NCI-H748 (cell line): Measurements from ENCODE around the gene RSRC1.
"Not testable (repeated sequence)": the region's sequence is repeated elsewhere in the genome, so short reads cannot be mapped to it uniquely, and the experiment has no call there.

Experiments used
- DNase-seq: peaks from one replicate; lab custom pipeline; 2025; ENCODE audit not compliant: unreplicated experiment; lab: John Stamatoyannopoulos, UW

RSRC1 gene, protein sequence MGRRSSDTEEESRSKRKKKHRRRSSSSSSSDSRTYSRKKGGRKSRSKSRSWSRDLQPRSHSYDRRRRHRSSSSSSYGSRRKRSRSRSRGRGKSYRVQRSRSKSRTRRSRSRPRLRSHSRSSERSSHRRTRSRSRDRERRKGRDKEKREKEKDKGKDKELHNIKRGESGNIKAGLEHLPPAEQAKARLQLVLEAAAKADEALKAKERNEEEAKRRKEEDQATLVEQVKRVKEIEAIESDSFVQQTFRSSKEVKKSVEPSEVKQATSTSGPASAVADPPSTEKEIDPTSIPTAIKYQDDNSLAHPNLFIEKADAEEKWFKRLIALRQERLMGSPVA

DNA sequence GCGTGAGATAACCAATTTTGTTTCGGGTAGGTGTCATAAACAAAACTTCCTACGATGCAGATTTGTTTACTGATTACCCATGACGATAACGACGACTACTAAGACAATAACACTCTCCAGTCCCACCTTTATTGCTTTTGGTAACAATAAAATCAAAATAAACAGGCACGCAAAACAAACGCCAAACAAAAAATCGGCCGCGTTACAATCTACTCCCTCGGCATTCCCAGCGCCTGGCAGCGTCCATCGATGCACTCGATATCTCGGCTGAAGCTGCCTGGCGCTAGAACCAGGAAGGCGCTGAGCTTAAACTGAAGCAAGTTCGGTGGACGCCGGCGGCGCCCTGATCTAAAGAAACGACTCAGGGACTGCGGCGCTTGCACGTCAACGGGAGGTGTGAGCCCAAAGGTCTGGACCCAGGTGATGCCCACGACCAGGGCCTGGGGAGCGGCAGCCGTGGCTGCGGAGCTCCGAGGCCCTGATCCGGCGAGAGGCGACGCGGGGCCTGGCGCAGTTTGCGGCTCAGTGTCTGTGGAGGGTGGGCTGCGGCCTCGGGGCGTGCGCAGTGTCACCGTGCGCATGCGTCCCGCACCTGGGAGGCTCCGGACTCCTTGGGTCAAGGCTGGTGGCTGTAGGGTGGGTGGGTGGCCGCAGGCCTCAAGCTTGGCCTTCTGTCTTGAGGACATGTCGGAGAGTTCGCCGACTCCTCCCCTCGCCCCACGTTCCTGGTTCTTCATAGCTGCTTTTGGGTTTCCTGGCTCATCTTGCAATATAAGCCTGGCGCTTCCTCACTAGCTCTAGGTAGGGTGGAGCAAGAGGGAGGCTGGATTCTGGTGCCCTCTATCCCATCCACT lies at the start of gene RSRC1:
Gene RSRC1, plus strand, starts transcription at position 286 of the 854 bp plus-strand sequence. CDS start 12,016 bp downstream, outside the sequence.
- DNase-seq = peak; percentile 88

DNA sequence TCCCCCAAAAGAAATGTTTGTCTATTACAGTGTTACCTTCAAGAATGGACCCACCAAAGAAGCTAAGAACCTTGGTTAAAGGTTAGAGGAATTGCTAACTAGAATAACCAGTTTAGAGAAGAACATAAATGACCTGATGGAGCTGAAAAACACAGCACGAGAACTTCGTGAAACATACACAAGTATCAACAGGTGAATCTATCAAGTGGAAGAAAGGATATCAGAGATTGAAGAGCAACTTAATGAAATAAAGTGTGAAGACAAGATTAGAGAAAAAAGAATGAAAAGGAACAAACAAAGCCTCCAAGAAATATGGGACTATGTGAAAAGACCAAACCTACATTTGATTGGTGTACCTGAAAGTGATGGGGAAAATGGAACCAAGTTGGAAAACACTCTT lies 44.3 kb upstream of the RSRC1 start:
- DNase-seq = not testable (repeated sequence)

DNA sequence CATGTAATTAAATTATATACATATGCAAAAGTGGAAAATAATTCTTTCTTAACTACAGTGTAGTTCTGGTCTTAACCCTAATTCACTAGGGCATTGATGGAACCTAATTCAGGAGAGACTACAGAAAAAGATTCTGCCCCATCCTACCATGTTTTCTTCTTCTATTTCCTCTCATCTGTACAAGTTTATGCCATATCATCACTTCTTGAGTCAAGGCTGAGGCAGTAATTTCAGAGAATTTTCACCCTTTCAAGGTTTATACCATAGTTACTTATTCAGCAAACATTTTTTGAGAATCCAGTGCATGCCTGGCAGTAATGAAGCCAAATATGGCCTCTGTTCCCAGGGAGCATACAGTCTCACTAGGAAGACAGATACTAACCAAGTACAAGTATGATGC lies 37.1 kb upstream of the RSRC1 start:
- no peak for DNase-seq

DNA sequence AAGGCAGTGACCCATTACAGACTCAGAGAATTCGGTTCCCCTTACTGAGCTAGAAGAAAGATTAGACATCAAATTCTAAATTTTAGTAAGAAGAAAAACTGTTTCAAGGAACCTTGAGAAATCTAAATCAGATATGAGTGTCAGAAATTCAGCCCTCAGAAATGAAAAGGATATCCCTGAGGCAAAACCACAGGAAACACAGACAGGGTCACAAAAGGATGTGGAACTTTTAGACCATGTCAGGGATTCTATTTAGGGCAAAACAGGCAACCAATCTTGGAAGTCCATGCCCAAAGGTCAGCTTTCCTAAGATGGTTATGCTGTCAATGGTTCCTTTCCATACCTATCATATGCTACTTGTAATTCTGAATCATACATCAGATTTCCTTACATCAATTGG lies 35.3 kb upstream of the RSRC1 start:
- DNase-seq = no peak

DNA sequence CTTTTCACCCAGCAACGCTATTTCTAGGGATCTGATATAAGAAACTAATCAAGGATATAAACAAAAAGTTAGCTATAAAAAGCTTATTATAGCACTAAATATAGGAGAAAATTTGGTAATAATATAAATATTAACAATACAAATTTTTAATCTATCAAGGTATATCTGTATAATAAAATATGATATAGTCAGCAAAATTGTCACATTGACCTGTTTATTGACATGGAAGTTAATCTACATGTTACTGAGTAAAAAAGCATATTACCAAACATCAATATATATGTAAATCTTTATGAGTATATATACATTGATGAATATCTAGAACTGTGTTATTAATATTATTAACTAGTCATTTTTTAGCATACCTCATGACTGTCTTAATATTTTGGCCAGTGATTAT lies 30.3 kb upstream of the RSRC1 start:
- DNase-seq = no peak

DNA sequence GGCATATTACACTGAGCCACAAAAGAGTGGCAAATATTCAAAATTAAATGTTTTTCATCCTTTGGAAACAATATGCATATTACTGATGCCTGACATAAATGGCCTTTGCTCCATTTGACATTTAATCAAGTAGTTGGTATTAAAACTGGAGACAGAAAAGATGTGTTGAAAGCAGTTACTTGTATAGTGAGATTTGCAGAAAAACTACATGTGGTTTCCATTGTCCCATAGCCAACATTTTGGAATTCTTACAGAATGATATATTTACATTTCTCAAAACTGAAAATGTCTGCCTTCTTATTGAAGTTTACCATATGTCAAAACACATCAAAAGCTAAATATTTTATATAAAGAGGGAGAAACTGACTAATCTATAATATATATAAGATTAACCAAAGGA lies 25.2 kb upstream of the RSRC1 start:
- no peak for DNase-seq

DNA sequence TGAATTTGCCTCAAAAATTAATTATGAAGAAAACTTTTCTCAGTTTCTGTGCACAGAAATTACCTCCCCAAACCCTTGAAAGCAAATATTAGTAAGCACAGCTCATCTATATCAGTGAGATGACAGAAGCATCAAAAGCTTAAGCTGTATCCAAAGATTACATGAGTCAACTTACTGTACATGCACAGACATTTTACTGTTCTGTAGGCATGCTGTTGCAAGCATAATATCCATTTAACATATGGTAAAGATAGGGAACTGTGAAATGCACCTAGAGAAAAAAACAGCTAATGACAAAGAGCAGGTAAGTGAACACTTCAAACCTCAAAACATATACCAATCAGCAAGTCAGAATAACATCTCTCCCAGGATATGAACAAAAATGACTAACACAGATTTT lies 24.5 kb upstream of the RSRC1 start:
- DNase-seq = no peak

DNA sequence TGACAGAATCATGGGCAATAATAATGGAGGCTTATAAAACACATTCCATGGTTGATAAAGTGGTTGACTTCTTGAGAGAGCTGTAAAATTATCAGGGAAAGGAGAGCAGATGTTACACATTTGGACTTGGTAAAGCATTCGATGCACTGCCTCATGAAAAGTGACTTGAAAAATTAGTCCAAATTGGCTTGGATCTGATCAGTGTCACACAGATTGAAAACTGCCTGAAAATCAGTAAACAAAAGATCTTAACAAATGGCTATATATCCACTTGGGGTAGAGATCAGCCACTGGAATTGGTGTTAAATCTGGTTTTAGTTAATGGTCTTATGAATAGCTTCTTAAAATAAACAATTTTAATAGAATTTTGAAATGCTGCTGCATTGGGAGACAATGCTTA lies 24.0 kb upstream of the RSRC1 start:
- DNase-seq = no peak

DNA sequence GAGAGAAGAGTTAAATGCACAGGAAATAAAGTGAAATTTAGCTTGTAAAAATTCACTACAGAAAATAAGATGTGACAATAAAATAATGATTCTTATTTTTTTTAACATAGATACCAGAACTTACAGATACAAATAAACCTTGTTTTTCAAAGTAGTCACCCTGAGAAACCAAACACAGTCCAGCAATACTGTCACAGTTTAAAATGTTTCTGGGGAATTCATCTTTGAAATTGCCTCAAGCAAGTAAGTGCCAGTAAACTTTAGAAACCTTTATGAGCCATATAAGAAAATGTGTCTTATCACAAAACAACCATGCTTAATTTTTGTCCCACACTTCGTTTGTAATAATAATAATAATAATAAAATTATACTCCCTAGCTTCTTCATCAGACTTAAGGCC lies 23.5 kb upstream of the RSRC1 start:
- DNase-seq = no peak

DNA sequence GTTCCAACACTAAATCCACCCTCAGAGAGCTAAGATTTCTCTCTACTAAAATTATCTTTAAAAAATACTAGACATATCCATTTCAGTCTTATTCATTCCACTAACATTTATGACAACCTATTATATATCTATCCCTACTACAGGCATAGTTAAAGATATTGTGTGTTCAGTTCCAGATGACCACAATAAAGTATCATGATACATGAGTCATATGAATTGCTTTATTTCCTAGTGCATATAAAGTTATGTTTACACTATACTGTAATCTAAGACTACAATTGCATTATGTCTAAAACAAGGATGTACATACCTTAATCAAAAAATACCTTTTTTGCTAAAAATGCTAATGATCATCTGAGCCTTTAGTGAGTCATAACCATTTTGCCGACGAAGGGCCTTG lies 23.1 kb upstream of the RSRC1 start:
- no peak for DNase-seq

DNA sequence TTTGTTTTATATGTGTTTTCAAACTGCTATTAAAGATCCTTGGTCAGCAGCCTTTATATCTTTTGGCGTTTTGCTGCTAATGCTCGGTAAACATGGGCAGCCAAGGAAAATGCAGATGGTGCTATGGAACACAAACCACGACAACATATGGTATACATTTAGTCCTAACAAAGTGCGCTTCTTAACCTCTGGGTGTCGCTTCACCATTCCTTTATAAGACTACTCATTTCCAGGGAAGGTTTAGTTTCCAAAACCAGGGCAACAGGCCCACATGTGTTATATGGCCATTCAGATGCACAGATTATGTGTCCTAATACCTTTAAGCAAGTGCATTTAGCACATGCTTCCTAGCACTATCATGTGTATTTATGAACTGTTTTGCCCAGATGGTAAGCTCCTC lies 18.4 kb upstream of the RSRC1 start:
- DNase-seq = no peak

DNA sequence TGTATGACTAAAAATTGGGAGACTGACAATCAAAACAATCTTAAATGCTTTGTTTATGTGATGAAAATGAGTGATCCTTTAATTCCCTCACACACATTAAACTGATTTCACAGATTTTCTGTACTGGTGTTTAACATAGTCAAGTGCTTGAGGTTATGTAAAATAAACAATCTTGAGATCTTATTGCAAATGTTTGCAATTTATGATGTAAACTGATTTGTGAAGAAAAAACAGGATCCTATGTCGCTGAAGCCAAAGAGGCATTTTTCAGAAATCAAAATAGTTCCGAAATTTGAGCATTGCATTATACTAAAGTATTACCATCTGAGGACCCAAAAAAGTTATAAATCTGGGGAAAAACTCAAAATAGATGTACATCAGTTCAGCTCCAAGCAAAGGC lies 16.4 kb upstream of the RSRC1 start:
- DNase-seq = no peak

DNA sequence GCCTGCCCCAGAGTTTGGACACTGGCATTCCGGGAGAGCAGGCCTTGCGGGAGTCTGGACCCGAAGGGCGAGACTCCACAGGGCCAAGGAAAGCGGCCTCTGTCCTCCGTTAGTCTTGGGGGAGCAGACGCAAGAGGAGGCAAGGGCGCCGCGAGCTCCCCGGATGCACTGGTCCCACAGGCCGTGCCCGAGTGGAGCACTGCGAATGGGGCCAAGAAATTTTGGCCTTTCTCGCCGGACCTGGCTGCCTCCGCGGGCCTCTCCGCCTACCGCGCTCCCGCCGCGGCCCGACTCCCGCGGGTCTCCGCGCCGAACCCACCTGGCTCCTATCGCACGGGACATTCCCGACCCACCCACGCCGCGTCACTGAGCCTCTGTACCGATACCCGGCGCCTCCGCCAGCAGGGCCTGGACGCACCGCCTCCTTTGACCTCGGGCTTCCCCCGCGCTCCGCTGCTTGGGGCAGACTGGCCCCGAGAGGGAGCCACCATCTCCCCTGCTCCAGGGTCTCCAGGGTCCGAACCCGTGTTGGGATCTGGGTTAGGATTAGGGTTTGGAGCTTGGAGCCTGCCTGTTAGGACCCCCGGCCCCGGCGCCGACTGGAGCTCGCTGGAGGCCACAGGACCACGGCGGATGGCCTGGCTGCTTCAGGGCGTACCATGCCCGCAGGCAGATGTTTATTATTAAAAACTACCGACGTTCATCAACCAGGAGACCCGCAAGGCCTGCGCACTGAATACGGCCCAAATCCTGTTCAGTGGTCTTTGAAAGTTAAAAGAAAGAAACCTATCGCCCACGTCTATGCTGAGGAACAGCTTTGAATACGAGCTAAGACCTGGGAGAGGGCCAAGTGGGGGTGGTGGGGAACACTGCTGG lies 15.4 kb upstream of the RSRC1 start:
- no peak for DNase-seq

DNA sequence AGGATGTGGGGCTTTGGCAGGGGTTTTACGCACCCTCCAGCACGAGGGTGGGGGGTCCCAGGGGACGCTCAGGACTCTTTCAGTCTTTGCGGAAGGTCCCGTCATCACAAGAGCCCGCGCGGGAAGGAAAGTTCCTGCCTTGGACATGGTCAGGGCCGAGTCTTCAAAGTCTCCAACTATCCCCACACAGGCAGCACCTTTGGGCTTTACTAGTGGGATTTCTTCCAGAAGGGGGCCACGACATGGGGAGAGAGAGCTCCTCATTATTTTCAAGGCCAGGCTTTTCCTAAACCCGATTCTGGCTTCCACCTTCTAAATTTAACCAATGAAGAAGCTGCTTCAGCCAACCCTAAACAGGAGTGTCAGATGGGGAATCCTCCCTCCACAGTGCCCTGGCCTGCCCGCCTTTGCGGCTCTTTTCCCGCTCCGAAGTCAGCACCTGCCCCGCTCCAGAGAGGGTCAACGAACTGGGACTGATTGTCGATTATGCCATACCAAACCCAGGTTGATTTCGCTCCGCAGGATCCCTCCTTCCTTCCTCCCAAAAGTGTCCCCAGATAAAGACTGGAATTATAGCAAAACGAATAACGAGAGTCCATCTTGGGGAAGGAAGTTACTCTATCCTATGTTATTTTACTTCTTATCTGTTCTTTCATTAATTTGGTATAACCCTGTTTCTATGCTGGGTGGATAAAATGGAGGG lies 14.6 kb upstream of the RSRC1 start:
- DNase-seq = no peak

DNA sequence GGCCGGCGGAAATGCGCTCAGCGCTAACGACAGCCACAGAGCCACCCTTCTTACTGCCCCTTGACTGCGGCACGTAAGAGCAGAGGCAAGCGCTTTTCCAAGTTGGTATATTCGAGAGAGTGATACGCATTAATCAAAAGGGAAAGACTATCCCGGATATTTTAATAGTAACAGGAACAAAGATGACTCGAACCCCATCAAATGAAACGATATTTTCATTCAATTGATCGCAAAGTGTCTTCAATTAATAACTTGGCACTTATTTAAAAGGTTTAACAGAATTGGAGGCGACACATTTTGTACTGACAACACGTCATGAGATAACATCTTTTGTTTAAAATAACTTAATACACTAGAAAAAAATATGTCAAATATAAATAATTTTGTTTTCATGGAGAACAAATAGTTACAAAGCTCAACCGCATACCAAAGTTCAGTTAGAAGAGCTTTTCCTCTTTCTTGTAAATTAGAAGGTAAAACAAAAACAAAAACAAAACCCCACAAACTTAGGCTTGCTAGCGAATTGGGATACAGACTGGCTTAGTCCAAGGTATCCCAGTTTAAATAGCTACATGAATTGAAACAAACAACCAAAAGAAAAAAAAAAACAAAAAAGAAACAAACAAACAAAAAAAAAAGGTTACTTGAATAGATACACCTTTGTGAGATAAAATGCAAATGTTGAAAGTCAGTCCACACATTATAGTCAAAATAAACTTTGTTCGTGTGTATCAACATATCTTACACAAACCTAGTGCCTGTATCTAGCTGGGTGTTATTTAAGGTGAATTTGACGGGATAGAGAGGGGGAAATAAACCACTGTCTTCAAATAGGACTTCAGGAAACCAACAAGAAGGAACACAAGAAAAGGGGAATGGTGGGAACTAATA lies 13.8 kb upstream of the RSRC1 start:
- DNase-seq = no peak

DNA sequence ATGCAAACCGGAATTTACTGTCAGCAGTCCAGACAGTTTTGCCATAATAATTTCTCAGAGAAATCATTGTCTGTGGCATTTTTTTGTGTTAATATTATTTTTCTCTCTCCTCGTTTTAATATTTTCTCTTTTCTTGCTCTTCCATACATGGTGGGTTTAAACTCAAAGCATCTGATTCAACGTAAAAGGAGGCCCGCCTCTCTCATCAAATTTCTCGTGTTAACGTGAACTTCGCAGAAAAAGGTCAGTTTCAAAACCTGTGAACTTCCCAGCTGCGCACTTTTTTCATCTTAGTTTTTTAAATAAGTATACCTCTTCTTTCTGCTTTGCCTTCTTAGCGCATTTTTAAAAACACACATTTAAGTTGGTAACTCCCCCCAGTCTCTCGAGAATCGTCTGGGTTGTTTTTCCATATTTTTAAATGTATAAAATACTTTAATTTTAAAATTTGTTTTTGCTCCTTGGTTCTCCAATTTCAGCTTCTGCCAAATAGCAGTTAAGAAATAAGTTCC lies 12.8 kb upstream of the RSRC1 start:
- no peak for DNase-seq

DNA sequence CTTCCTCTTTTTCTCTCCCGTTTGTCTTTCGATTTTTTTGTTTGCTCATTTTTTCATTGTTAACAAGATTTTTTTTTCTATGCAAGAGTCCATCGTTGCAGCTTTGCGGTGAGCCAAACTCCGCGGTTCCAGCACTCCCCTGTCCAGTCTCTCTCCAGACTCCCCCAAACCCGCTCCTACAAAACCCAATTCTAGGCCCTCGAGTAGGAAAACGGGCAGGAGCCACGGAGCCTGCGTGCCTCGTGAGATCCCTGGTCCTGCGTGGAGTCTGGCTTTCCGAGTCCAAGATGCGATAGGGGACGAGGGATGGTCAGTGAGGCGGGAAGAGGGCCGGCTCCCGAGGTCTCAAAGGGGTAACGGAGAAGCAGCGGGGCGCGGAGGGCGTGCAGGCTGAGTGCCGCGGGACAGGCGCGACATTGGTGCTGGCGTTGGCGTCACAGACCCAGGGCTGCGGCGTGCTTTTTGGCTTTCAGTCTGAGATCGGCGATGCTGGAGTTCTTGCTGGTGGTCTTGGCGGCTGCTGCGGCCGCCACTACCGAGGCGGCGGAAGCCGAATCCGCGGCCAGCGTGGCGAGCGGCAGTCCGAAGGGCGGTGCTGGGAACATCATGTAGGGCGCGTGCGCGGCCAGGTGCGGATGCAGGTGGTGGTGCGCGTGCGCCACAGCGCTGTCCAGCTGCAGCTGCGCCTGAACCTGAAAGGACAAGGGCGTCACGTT lies 12.1 kb upstream of the RSRC1 start:
- DNase-seq = peak; percentile 90

DNA sequence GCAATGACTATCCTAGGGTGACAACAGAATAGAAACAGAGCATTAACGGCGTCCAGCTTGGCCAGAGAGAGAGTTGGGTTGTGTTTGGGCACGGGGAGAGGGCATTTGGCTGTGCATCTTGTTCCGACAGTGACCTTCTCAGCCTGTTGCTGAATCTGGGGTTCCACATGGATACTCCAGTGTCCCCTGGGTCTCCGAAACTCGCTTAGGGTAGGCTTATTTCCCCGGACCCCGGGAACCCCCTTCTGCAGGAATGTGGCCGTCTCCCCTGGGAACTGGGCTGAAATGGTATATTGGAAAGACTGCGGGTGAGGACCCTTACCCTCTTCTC lies 11.6 kb upstream of the RSRC1 start:
- DNase-seq = no peak

DNA sequence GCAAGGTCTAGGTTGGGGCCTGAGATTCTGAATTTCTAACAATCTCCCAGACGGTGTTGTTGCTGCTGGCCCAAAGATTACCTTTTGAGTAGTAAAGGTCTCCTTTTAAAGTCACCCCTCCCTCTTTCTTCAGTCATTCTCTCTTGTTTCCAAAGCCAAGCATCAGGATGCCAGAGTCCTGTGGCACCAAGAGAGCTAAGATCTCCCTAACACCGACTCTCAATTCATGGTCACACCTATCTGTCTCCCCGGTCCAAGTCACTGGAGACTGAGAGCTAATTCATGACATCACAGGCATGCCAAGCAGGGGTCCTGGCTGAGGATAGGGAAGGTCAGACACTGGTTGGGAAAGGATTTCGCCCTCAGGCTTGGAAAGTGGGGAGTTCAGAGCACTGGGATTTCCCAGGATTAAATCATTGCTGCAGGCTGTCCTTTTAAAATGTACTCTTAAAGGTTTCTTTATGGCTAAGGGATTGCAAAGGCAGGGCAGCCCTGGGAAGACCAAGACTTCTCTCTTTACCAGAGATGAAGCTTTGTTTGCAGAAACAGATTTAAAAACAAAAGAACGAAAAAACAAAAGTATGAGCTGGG lies 11.0 kb upstream of the RSRC1 start:
- DNase-seq = no peak
